GM18519 (cell line): ENCODE results near the gene NUMA1.

Experiments used
- ATAC-seq: cut with Tn5 transposase; IDR thresholded peaks from one replicate; pipeline ENCODE4 v1.9.1; 2021; ENCODE audit warnings: mild to moderate bottlenecking, moderate library complexity; ENCODE audit not compliant: unreplicated experiment, low FRiP score

NUMA1 gene, protein sequence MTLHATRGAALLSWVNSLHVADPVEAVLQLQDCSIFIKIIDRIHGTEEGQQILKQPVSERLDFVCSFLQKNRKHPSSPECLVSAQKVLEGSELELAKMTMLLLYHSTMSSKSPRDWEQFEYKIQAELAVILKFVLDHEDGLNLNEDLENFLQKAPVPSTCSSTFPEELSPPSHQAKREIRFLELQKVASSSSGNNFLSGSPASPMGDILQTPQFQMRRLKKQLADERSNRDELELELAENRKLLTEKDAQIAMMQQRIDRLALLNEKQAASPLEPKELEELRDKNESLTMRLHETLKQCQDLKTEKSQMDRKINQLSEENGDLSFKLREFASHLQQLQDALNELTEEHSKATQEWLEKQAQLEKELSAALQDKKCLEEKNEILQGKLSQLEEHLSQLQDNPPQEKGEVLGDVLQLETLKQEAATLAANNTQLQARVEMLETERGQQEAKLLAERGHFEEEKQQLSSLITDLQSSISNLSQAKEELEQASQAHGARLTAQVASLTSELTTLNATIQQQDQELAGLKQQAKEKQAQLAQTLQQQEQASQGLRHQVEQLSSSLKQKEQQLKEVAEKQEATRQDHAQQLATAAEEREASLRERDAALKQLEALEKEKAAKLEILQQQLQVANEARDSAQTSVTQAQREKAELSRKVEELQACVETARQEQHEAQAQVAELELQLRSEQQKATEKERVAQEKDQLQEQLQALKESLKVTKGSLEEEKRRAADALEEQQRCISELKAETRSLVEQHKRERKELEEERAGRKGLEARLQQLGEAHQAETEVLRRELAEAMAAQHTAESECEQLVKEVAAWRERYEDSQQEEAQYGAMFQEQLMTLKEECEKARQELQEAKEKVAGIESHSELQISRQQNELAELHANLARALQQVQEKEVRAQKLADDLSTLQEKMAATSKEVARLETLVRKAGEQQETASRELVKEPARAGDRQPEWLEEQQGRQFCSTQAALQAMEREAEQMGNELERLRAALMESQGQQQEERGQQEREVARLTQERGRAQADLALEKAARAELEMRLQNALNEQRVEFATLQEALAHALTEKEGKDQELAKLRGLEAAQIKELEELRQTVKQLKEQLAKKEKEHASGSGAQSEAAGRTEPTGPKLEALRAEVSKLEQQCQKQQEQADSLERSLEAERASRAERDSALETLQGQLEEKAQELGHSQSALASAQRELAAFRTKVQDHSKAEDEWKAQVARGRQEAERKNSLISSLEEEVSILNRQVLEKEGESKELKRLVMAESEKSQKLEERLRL (N-terminal part only)

DNA sequence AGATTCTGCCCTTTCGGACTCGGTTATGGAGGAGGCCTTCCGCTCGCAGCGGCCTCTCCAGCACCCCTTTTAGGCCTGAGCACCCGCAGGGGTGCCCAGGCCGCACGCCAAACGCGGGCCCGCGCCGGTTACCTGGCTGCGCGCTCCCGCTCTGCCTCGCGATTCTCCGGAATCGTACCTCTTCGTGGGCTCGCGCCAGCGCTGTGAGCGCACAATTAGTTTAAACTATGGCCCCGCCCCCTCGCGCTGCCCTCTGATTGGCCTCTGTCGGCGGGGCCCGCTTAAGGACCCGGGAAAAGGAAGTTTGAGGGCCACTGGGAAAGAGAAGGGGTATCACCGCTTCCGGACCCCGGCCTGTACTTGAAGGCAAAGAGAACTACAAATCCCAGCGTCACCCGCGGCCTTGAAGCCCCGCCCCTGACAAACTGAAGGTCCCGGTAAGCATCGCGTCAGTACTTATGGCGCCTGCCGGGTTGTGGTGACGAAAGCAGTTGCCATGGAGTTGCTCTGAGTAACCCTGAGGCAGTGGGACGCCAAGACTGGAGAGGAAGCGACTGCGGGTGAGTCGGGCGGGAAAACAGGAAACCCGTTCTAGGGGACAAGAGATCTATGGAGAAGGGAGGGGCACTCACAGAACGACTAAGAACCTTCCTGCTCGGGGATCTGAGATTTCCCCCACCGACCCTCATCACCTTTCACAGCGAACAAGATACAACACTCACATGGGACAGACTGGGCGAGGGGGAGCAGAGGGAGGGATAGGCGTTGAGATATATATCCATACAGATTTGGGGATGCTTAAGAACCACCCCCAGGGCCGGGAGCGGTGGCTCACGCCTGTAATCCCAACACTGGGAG is at the start of gene NUMA1, which contains the start of gene LRRC51:
TSS of gene NUMA1 (minus strand) at position 217 of the 858 bp plus-strand sequence. CDS start 44,599 bp downstream, outside the sequence.
TSS of gene LRRC51 (plus strand) at position 525 of the 858 bp plus-strand sequence. CDS start 8,234 bp downstream, outside the sequence.
- ATAC-seq = peak; percentile 83

DNA sequence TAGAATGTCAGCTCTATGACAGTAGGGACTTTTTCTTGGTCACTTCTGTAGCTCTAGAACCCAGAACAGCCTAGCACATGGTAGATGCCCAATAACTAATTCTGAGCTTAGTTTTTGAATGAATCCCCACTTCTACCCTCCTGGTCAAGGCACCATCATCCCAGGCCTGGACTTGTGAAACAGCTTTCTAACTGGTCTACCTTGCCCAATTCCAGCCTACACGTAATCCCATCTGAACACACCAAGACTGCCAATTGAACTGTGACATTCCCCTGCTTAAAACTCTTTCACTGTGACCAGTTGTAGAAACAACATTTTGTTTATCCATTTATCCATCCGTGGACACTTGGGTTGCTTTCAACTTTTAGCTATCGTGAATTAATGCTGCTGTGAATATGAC is 49.0 kb upstream of the NUMA1 start:
- no peak for ATAC-seq

DNA sequence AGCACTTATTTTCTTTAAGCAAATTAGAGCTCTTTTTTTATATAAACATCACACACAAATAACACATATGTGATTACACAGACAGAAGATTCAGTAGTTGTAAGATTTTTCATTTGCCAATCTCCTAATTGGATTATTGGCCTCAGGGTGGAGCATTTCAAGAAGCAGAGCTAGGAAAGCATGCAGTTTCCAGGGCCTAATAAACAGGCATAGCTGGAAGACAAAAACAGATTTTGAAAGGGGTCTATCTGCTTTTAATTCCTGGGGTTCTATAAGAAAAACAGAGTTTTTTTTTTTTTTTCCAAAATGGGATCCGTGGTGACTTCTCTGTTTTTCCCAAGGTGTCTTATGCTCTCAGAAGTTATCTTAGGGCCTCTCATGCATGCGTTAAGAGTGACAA is 47.6 kb upstream of the NUMA1 start:
- ATAC-seq = no peak

DNA sequence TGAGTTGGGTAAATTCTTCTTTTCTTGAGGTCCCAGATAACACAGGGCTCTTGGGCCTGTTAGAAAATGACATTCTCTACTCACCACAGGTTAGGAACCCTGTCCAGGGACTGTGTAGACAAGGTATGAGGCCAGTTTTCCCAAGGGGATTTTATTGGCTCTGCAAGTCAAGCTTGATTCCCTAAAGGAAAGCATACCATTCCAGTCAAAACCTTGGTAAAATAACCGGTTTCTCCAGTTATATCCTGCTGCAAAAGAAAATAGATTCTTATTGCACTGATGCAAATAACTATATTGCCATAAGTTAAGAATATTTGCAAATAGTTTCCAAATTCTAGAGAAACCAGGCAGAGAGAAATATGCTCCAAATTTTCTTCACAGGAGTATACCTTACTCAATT is 45.6 kb upstream of the NUMA1 start:
- no peak for ATAC-seq

DNA sequence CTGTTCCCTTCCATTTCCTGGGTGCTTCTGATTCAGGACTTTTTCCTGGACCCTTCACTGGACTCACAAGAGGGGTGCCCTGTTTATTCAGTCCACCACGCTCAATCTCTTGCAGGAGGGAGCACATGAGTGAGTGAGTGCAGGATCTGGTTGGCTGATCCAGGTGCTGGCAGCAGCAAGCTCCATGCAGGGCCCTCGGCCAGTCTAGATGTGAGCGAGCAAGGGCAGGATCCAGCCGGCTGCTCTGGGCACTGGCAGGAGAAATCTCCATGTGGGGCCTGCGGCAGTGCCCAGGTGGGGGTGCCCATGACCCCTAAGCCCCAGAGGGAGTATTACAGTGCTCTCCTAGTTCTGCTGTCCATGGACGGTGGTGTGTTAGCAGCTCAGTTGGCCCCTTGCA is 43.7 kb upstream of the NUMA1 start:
- no peak for ATAC-seq

DNA sequence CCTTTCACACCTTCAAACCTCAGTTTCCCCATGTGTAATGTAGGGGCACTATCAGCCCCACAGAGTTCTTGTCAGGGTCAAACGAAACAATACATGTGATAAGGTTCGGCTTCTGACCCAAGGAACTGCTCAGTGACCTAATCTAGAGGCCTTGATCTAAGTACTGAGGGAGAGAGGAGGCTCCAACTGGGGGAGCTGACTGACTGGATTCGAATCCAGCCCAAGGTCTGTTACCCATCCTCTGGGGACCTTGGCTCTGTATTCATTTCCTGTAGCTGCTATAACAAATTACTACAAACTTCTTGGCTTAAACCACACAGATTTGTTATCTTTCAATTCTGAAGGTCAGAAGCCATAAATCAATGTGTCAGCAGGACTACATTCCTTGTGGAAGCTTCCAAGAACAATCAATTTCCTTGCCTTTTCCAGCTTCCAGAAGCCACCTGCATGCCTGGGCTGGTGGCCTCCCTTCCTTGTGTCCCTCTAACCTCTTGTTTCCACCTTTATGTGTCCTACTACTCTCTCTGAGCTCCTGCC is 42.8 kb upstream of the NUMA1 start:
- ATAC-seq = no peak

DNA sequence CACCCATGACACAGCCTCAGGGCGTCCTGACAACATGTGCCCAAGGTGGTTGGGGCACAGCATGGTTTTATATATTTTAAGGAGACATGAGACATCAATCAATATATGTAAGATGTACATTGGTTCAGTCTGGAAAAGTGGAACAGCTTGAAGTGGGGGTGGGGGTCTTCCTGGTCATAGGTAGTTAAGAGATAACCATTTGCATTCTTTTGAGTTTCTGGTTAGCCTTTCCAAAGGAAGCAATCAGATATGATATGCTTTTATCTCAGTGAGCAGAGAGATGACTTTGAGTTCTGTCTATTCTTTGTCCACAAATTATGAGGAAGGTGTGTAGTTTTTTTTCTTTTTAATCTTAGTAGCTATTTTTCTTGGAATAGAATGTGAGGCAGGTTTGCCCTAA is 42.3 kb upstream of the NUMA1 start:
- no peak for ATAC-seq

DNA sequence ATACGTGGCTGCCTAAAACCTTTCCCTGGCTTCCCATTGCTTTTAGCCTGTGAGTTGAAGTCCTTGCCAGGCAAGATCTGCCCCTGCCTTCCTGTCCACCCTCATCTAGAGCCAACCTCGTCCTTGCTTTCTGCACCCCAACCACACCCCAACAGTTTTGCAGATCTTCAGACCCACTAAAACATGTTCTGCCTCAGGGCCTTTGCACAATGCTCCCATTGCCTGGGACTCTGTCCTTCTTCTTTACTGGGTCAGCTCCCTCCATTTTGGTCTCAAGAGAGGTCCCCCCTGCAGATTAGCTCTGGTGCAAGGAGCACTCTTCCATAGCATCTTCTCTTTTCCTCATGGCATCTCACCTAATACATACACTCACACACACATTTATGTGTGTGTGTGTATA is 40.6 kb upstream of the NUMA1 start:
- ATAC-seq = no peak

DNA sequence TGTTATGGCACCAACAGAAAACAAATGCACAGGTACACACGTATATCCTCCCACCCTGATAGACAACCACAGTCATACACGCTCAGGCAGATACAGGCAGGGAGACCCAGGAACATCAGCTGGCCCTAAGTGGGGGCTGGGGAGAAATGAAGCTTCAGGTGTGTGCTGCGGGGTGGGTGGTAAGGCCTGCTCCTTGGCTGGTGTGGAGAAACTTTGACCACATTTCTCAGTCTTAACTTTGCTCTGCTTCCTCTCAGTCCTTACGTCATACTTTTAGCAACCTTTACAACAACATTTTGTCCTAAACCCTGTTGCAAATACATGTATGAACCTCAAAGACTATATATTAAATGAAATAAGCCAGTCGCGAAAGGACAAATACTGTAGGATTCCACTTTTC is 38.9 kb upstream of the NUMA1 start:
- no peak for ATAC-seq

DNA sequence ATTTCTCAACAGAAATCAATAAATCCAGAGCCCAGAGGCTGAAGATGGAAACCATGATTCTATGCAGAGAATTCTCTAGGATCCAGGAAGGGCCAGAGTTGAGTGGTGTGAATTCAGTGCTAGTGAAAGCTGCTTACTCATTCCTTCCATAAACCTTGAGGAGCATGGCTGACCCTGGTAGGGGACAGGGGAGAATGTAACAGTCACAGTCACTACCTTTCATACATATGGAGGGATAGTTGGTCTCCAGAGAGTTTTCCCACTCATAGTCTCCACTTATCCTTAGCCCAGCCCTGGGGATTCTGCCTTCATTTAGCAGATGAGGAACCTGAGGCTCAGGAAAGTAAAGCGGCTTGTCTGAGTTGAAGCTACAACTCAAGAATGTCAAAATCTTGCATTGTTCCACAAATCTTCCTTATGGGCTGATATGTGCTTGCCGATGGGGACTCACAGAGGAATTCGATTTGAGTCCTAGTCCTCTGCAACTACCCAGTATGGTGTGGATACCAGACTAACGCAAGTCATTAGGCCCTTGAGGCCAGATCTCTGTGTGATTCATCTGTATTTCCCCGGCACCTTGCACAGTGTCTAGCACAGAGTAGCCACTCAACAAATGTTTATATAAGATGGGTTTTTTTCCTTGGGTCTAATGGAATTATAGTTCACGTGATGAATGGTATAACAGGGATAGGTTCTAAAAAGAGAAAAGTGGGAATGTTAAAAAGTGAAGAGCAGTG is 35.8 kb upstream of the NUMA1 start:
- ATAC-seq = no peak

DNA sequence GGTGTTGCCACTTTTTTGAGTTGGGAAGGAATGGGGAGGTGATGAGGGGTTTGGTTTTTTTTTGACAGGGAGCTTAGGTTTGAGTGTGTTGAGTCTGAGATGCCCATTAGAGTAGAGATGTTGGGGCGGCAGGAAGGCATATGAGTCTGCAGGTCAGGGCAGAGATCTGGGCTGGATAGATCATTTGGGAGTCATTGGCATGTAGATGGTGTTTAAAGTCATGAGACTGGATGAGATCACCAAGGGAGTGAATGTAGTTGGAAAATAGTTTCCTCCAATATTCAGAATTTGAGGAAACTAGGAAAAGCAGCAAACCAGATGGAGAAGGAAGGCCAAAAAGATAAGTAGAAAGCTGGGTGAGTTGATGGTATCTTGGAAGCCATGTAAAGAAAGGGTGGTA is 34.2 kb upstream of the NUMA1 start:
- ATAC-seq = no peak

DNA sequence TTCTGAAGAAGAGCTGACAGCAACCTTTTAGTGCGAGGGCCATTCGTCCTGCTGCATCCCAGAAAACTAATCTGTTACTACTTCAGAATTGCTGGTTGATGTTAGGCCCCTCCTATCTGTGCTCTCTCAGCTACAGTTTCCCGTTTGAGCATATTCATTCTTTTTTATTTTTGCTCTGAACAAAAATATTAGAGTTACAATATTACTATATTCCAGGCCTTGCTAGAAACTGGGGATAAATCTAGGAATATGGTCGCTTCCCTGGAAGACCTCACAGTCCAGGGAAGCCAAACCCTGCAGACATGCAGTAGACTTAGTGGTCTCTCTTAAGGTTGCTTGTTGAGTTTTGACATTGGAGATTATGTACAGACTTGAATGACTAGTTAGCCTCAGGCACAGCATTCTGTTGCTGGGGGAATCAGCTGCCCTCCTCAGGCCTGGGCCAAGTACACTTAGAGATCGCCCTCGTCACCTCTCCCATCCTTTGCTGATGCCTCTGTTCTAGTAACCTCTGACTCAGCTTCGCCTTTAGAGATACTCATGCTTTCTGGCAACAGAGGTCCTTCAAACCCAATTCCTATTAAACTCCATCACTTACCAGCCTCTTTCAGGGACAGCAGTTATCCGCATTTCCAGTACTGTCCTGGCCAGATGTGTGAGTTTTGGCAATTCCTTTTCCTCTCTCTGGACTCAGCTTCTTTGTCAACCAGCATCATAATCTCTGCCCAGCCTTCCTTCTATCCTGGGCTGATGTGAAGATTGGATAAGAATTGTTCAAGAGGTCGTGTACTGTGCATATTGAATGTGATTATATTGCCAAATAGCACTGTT is 32.9 kb upstream of the NUMA1 start:
- ATAC-seq = no peak

DNA sequence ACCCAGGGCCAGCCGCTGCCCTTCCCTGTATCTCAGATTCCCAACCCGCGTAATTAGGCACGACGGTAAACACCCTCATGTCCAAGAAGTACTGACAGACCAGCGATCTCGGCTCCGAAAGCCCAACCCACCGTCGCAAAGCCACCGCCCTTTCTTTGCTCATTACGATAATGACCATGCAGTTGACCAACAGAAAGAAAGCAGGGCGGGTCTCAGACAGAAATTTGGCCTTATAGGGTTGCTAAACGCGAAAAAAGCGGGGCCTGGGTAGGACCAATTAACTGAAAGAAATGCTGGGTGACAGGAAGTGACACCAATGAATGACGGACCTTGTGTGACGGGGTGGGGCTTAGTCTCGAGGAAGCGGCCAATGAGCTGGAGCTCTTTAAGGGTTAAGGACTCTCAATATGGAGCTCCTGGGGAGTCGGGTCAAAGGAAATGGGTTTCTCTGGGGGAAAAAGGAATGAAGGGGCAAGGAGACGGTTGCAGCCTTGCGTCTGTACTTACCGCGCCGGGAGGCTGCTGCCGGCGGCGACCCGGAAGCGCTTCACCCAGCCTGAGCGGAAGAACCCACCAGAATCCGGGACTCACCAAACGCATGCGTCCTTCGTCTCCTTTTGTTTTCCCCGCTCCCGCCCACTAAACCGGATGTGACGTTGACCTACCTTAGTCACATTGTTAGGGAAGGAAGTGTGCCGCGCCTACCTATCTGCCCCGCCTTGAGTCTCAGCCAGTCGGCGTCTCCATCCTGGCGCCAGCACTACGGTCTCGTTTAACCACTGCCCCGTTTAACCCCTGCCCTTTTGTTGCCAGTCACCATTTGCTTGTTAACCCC is 32.0 kb upstream of the NUMA1 start, which contains the start of gene ANAPC15:
TSS of gene ANAPC15 (minus strand) at position 553 of the 835 bp plus-strand sequence. CDS start 1,419 bp downstream, outside the sequence.
- ATAC-seq = peak; percentile 72

DNA sequence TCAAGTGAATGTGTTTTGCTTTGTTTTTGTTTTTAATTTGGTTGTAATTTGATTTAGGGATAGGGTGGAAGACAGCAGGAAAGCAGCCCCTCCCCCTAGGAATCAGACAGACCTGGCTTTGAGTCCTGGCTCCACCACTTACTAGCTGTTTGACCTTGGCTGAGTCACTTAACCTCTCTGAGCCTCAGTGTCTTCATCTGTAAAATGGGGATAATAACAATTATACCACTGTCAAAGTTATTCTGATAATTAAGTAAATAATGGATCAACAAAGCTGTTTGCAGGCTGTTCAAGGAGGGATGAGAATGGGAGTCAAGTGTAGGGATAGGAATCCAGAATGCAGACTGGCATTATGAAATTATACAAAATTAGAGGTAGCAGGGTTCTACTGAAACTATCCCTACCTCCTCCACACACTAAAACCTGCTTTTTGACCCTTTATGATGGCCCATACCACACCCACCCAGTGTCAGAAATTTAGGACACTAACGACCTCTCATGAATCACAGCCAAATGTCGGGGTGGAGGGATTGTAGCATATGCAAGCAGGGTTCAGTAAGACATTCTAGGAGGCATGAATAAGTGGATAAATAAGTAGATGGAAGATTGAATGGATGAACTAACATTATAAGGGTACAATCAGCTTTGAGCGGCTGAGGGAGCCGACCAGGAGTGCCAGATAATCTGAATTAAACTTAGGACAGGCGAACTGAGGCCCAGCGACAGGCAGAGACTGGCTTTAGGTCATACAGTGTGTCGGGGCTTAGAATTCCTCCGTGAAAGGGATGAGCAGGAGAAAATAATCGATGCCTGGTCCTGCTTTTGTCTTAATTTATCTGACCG is 31.2 kb upstream of the NUMA1 start:
- ATAC-seq = no peak

DNA sequence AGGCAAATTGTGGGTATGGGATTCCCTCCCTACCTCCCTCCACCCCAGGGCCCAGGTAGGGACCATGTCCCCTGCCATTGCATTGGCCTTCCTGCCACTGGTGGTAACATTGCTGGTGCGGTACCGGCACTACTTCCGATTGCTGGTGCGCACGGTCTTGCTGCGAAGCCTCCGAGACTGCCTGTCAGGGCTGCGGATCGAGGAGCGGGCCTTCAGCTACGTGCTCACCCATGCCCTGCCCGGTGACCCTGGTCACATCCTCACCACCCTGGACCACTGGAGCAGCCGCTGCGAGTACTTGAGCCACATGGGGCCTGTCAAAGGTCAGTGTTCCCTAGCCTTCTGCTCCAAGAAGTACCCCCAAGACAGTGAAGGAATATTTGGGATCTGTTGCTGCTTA is 25.5 kb upstream of the NUMA1 start, which contains the start of gene TOMT:
TSS of gene TOMT (plus strand) at position 37 of the 400 bp plus-strand sequence. CDS start at position 65, 28 bp downstream.
- no peak for ATAC-seq

DNA sequence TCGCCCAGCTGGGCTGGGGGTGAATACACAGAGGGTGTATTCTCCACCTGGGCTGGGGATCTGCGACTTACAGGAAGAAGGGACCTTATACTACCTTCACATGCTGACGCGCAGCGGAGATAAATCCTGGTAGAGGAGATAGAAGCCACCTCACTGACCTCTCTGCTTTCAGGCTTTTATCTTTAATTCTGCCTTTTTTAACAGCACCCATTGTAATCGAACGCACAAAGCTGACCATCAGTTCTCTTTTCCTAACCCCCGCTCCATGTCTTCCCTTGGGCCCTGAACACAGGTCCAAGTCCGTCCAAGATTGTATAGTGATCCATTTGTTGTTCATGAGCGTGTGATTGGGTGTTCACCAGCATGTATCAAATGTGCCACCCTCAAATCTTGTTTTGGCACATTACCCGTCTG is 23.4 kb upstream of the NUMA1 start:
- ATAC-seq = no peak
